Ovary (tissue), 3 donors: ENCODE data around the gene AQP2.

Experiments
- CTCF ChIP-seq, 3 donors: fragments of 450-650 bp in 2 of 3; fragments of 200-600 bp in 1 of 3; IDR thresholded peaks; one replicate each; pipeline versions ENCODE4 v1.5.1 to v1.8.0; 2016 to 2022; ENCODE audit warnings: antibody characterized with exemption in 3 of 3, mild to moderate bottlenecking in 1 of 3
- EP300 ChIP-seq: sonication (generic); formaldehyde crosslinking; IDR thresholded peaks from one replicate; pipeline ENCODE4 v1.6.1; 2017; ENCODE audit warnings: antibody characterized with exemption
- POLR2A ChIP-seq: fragments of 450-650 bp; IDR thresholded peaks from one replicate; pipeline ENCODE4 v1.6.1; 2017; ENCODE audit warnings: antibody characterized with exemption, mild to moderate bottlenecking, moderate library complexity
- donor health status: DM: no; HTN: no; CAD: no.

- TF ChIP-seq EP300: no peak
- TF ChIP-seq CTCF (IDR thresholded peaks at IDR 0.05): no peak
- TF ChIP-seq POLR2A: no peak
These were observed 4.0 kb upstream of the AQP2 start for GRCh38 chr12:49946497-49946896.
